Astrocyte of the hippocampus (primary cell): Measurements from ENCODE around the gene LRRC74B.
"Not testable (repeated sequence)": the region's sequence is repeated elsewhere in the genome, so short reads cannot be mapped to it uniquely, and the experiment has no call there.

ENCODE experiments used
- DNase-seq: peaks from one replicate; pipeline ENCODE4 v3.0.0; 2011; ENCODE audit warnings: low read depth, low spot score

The LRRC74B gene, protein sequence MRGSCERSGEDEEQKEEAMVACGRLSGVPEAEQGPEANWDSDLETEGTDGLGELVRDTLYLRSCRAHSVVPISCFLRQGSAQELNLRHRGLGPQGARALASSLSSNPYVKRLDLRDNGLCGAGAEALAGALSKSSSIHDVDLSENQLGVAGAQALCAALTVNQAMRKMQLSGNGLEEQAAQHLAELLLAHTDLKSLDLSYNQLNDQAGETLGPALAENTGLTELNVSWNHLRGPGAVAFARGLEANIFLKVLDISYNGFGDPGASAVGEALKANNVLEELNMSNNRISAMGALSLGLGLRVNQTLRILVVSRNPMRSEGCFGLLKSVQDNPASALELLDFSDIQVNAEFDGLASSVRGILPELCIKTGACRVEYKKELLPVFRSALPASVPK

DNA sequence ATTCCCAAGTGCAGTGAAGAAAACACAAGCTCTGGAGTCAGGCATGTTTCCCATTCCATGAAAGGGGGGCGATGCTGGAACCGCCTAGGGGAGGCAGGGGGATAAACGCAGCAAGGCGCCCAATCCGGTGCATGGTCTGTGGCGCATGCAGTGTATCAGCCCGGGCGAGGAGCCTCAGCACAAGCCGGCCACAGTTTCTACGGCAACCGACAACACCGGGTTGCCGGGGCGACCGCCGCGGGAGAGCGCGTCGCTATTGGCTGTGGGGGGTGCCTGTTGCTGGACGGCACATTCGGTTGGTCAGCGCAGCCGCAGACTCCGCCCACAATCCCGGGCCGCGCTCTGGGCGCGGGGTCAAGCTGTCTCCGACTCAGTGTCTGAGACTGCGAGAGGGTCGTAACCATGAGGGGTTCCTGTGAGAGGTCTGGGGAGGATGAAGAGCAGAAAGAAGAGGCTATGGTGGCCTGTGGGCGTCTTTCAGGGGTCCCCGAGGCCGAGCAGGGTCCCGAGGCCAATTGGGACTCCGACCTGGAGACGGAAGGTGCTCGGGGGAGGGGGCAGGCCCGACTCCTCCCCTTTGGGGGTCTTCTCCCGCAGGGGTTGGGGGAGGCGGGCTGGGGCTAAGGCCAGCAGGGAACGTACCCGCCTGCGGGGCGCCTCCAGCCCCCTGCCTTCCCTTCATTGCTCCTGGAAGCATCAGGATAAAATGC is at the start of gene LRRC74B:
LRRC74B (plus strand) TSS at position 362 of the 710 bp plus-strand sequence; CDS start at position 403, 41 bp downstream.
- DNase-seq: peak; percentile 98

DNA sequence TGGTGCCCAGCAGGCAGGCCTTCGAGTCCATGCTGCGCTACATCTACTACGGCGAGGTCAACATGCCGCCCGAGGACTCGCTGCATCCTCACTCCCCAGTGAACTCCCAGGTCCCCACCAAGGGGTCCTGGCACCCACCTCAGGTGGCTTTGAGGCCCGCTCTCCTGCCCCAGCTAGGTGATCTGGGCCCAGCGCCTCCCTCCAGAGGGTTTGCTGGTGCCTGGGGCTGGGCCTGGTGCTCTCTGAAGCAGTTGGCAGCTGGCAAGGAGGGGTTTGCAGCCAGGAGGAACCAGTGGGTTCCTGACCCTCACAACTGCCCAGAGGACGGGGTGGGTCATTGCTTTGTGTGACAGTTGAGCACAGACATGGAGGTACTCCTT is 49.7 kb upstream of the LRRC74B start:
- no peak for DNase-seq

DNA sequence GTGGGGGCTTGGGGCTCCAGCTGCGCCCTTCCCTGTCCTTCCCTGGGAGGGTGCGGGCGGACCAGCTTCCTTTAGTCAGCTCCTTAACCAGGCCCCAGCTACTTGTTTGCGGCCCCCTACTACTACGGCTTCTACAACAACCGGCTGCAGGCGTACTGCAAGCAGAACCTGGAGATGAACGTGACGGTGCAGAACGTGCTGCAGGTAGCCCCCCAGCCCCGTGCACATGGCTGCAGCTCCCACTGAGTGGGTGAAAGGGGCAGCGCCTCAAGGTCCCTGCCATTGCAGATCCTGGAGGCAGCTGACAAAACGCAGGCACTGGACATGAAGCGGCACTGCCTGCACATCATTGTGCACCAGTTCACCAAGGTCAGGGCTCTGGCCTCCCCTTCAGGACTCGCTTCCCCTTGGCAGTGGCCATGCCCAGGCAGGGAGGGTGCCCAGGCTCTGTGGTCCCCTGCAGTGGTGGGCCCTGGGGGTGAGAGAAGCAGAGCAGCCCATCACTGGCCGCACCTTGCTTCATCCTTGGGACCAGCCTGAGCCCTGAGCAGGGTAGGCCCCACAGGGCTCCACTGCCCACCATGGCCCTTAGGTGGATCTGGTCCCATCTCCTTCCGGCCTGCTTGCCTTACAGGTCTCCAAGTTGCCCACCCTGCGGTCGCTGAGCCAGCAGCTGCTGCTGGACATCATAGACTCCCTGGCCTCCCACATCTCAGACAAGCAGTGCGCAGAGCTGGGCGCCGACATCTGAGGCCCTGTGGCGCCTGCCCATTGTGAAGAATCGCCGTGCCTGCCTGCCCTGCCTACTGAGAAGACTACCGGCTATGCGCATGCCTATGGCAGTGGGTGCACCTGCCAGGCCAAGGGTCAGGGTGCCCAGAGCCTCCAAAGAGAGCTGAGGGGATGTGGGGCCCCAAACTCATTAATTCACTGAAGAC is 48.9 kb upstream of the LRRC74B start:
- no peak for DNase-seq

- no peak for DNase-seq
Measured at GRCh38 chr22:20997536-20998257, 48.0 kb upstream of the LRRC74B start.

GRCh38 chr22:20998411-20999336 is 47.1 kb upstream of the LRRC74B start:
- DNase-seq: no peak

- DNase-seq: no peak
Measured at GRCh38 chr22:20999350-21000206, 46.2 kb upstream of the LRRC74B start.

- no peak for DNase-seq
Measured at GRCh38 chr22:21000207-21000986, 45.3 kb upstream of the LRRC74B start.

GRCh38 chr22:21000987-21001600 is 44.7 kb upstream of the LRRC74B start:
- DNase-seq: no peak

DNA sequence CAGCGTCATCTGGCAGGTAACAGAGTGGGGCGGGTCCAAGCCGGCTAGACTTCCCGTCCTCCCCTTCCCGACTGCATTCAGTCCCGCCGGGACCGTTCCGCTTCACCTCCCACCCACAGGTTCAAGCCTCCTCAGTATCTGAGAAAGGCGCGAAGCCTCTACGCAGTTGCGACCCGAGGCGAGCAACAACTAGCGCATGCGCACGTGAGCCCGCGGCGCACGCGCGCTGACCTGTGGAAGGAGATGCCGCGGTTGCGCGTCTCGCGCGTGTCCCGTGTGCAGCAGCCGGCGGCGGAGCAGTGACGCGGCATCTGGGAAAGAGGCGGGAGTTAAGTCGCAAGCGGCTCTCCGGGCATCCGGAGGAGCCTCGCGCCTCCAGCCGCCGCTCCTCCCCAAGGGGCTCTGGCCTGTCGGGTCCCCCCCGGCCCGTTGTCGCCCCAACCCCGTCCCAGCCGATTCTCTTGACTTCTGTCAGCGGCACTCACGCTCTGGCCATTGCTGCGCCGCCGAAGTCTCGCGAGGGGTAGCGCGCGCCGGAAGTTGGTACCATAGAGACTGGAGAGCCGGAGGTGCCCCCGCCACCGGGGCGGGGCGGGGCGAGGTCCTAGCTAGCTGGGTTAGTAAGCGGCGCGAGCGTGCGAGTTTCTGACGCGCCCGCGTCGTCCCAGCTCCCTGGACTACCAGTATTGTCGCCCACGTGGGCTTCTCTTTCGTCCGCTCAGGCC is 44.0 kb upstream of the LRRC74B start, which contains the start of gene THAP7:
THAP7 (minus strand) TSS at position 518 of the 725 bp plus-strand sequence; CDS start at position 311, 207 bp downstream.
- DNase-seq: peak; percentile 98

DNA sequence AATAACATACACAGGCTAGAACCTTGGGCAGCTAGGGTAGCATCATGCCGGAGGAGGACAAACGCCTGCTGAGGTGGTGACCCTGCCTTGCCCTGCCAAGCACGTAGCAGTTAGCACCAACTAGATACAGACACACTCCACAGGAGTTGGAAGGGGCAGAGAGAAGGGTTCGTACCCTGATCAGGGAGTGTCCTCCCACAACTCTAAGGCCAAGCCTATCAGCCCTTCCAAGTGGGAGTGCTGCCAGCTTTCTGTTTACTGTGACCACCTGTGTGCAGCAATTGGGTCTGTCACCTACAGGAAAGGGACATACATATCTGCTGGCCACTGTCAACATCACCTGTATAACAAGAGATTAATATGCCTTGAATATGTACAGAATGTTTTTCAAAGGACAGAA is 42.0 kb upstream of the LRRC74B start:
- no peak for DNase-seq

- not testable (repeated sequence) for DNase-seq
Measured at GRCh38 chr22:21009208-21009607, 36.5 kb upstream of the LRRC74B start.

DNA sequence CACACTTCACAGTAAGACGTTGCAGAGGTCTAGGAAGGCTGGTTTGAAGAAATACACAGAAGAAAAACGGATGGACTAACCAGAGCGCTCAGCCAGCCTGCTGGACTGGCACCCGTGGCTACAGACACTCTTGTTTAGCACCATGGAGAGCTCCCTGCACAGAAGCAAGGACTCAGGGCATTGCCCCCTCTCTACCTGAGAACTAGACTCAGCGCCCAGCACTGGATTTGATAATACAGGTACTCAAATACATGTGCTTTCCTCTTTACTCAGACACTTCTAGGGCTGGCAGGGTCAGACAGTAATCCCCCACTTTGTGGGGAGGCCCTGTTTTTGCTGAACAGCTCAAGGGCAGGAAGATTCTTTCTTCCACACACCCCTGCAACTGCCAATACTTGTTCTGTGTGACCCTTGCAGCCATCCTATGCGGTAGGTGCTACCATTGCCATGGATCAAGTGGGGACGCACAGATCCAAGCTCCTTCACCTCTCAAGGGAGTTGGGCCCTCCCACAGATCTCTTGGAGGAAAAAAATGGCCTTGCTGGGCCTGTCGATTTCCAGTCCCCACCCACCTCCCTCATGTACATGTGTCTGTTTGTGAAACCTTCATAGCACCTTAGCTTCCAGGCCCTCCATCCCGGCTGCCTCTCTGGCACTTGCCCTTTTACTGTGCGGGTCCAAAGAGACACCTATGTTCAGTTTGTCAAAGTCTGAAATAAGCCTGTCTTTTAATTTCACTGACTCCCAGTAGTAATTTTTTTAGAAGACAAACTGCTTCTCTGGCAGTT is 35.9 kb upstream of the LRRC74B start:
- DNase-seq: peak; percentile 84

DNA sequence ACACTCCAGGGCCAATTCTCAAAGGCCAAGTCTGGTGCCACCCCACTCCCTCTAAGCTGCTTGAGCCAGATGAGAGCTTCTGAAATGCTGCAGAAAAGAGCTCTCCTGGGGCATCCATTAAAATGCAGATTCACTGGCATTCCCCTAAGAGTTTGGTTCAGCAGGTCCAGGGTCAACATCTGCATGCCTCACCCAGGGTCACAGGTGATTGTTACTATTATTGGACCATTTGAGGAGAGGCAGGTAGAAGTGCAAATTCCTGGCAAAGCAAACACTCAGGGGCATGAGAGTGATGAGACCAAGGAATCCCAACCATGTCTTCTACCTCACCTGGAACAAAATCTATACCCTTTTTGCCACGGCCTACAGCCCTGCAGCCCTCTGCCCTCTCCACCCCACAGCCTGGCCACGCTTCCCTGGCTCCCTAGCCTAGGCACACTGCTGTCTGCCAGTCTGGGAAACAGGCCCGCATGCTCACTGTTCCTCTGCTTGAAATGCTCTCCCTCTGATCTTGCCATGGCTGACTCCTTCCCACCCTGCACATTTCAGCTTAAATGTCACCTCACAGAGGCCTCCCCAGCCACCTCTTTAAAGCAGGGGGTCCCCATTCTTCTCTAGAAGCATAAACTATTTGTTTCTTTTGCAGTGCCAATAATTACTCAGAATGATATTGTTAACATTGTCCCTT is 35.2 kb upstream of the LRRC74B start:
- no peak for DNase-seq

- DNase-seq: no peak
Measured at GRCh38 chr22:21012446-21013407, 33.0 kb upstream of the LRRC74B start.
